GM18505 (cell line): ENCODE measurements around the gene VPS8.

Source experiments
- ATAC-seq: cut with Tn5 transposase; IDR thresholded peaks from one replicate; pipeline ENCODE4 v1.9.1; 2021; ENCODE audit not compliant: unreplicated experiment
- POLR2A ChIP-seq: IDR thresholded peaks from 4 replicates; pipeline ENCODE4 v1.6.1; 2011; ENCODE audit warnings: borderline replicate concordance; ENCODE audit not compliant: insufficient read depth, insufficient read length; ENCODE audit errors: extremely low read depth

VPS8 gene

DNA sequence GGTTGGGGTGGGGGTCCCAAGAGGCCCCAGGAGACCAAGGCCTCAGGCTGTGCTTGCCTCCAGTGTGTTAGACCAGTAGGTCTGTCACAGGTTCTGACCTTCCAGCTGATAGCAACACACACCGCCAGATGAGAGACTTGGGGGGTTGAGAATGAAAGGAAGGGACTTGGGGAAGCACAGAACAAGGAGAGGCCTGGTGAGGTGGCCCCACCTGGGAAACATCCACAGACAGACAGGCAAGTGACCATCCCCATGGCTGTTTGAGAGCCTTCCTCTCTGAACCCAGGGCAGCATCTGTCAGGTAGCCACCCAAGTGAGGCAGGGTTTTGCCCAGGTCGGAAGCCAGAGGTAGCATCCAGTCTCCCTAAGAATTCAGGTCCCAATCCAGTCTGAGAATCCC lies 35.0 kb upstream of the VPS8 start:
- no peak for TF ChIP-seq POLR2A
- ATAC-seq: no peak

GRCh38 chr3:184777566-184778356 lies 34.2 kb upstream of the VPS8 start:
- ATAC-seq: no peak
- no peak for TF ChIP-seq POLR2A

DNA sequence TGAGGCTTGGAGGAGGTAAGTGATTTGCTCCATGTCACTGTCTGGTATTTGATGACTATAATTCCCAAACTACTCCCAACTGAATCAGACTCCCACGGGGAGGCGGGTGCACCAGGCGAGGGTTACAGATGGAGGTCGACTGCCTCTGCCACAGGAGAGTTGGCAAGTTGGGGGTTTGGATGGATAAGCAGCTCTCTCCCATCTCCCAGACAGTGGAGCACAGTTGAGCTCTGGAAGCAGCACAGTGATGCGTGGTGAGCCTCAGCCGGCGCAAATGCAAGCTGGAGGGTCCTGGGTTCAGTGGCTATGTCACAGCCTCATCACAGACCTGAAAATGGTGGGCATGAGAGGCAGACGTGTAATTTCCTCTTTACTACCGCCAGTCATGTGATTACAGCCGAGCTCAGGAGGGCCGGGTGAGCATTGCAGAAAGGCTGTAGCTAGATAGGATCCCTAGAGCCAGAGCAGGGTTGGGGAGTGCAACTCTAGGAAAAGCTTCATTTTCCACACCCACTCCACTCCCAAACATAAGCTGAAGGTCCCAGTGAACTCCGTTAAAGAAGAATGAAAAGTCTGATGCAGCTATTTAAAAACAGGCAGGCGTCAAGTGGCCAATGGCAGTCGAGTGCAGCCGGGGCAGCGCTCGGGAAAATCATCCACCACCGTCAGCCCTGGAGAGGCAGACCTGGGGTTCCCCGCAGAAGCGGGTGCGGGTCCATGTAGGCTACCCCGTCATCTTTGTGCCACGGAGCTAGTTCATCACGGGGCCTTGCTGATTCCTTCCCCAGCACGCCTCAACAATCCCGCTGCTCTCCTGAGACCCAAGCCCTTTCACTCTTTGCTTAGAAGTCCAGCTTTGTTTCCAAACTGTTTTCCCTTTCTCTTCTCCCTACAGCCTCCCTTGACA lies 33.3 kb upstream of the VPS8 start:
- ATAC-seq: no peak
- no peak for TF ChIP-seq POLR2A

DNA sequence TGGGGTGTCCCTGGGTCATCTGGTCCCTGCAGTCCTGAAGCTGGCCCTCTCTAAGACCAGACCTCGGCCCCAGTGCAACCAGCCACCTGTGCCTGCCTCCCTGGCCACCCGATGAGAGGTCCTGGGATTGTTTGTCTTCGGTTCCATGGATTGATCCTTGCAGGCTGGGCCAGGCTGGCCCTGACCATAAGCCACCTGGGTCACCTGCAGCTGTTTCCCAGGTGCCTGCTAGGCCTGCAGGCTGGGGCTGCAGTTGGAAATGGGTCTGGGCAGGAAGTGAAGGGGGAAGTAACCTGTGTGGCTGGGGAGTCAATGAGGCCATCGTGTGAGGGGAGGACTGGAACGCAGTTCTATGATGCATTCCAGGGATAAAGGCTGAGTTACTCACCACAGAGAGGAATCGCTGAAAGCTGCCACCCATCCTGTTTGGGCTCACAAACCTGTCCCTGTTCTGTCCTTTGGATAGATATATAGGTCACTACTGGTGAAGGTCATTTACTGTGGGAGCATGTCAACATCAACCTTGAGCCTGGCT lies 30.9 kb upstream of the VPS8 start:
- ATAC-seq: no peak
- no peak for TF ChIP-seq POLR2A

DNA sequence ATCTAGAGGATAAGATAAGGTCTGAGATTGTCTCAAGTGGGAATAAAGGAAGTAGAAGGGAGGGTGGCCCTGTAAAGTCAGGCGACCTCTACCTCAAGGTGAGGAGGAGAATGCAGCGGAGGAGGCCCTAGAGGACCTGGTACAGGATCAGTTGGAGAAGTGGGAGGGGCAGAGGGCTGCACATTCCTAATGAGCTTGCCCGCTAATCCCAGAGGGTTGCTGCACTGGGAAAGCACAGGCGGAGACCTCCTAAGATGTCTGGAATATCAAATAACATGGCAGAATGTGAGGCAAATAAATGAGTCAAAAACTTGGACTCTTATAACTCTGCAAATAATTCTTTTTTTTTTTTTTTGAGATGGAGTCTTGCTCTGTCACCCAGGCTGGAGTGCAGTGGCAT lies 30.2 kb upstream of the VPS8 start:
- no peak for ATAC-seq
- TF ChIP-seq POLR2A: no peak

DNA sequence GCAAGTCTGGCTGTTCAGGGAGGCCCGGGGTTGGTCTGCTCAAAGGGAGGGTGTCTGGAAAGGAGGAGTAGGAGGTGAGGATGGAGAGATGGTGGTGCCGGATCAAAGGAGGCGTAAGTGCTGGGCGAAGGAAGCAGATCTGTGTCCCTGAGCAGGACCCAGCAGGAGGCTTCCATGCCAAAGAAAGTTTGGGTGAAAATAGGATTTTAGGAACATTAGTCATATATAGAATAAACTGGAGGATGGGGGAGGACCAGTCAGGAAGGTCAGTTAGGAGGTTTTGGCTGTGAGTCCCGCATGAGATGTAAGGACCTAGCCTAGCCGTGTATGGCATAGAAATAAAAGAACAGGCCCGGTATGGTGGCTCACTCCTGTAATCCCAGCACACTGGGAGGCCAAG lies 28.6 kb upstream of the VPS8 start:
- ATAC-seq: no peak
- no peak for TF ChIP-seq POLR2A

- no peak for ATAC-seq
- TF ChIP-seq POLR2A: no peak
Observed at GRCh38 chr3:184784731-184785500, 27.1 kb upstream of the VPS8 start.

- TF ChIP-seq POLR2A: no peak
- ATAC-seq: no peak
Observed at GRCh38 chr3:184785890-184786279, 26.1 kb upstream of the VPS8 start.

GRCh38 chr3:184786280-184786941 lies 25.6 kb upstream of the VPS8 start:
- no peak for TF ChIP-seq POLR2A
- no peak for ATAC-seq

DNA sequence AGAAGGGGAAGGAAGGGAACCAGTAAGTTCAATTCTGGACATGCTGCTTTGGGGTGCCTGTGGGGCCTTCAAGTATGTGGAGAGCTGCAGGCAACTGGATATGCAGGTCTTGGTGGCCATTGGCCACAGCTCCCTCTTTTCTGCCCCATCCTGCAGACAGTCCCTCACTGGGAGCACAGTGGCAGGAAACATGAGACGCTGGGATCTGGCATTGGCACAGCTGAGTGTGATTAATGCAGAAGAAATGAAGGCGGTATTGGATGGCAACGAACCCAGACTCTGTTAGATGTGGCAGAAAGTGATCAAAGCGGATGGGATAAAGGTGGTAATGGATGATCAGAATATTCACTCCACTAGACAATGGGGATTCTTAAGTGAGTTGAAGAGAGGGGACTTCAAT lies 23.2 kb upstream of the VPS8 start:
- no peak for ATAC-seq
- no peak for TF ChIP-seq POLR2A

- TF ChIP-seq POLR2A: no peak
Observed at GRCh38 chr3:184789314-184789998, 22.5 kb upstream of the VPS8 start.

DNA sequence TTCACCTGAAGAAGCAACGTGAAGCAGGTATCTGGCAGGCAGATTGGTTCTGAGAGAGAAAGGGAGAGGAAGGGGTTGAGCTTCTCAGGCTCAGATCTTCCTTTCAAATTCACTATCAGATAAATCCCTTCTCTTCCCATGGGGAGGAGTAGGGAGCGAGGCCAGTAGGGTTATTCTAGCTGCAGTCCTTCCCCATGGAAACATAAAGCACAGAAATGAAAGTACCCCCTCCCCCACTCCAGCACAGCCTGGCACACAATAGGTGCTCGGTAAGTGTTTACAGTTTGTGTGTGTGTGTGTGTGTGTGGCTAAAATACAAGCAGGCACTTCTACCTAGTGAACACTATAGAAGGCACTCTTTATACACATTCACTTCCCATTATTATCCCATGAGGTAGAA lies 20.8 kb upstream of the VPS8 start:
- no peak for ATAC-seq
- no peak for TF ChIP-seq POLR2A

More at GRCh38 chr3:184789314-184789998, 22.5 kb upstream of the VPS8 start:
- ATAC-seq: no peak
